ENCODE data around the gene CORO1C. TPM values are rescaled to one million over a fixed set of nuclear protein-coding genes. Genes with fewer than 3 reads are reported as not detected.
"Not testable (repeated sequence)": the region's sequence is repeated elsewhere in the genome, so short reads cannot be mapped to it uniquely, and the experiment has no call there.

Gene CORO1C
- total RNA-seq, 1 experiment from 2014 or later: 138 TPM

DNA sequence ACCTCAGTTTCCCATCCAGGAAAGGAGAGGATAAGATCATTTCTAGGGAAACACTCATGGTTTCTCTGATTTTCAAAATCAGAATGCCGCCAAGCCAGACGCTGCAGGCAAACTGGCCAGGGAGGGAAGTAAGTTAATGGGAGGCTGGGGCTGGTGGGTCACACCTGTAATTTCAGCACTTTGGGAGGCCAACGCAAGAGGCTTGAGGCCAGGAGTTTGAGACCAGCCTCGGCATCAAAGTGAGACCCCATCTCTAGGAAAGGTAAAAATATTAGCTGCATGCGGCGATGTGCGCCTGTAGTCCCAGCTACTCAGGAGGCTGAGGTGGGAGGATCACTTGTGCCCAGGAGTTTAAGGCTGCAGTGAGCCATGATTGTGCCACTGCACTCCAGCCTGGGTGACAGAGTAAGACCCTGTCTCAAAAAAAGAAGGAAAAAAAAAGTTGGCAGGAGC is 98.2 kb downstream of the CORO1C start:
- ChIA-PET POLR2A (no interaction called here), CTCF (no interaction called here), RAD21 (ENCODE audit: low non-redundant PET in 1 of 2, low total read pairs in 2 of 2, uncharacterized antibody in 2 of 2, unreplicated experiment in 2 of 2) (no interaction called here)
- Histone ChIP-seq H3K4me3 (replicated peaks in 1 of 2; ENCODE audit: low read depth in 1 of 2, low read length in 2 of 2) (no peak overlapping the region), H3K4me1 (ENCODE audit: control insufficient read depth in 1 of 2, insufficient read depth in 2 of 2, low read length in 2 of 2) (peaks cover 31 to 32% of the 10 kb centered on the region in 2 experiments), H3K9me3 (ENCODE audit: control insufficient read depth in 1 of 2, insufficient read depth in 1 of 2, low read depth in 1 of 2, low read length in 2 of 2) (no peaks in the 10 kb centered on the region), H3K9me2 (ENCODE audit: insufficient read depth) (no peaks in the 10 kb centered on the region), H3K27ac (ENCODE audit: low read depth, low read length) (no peak overlapping the region), H3K79me2 (ENCODE audit: insufficient read depth, low read length) (no peaks in the 10 kb centered on the region), H3K36me3 (ENCODE audit: control insufficient read depth in 1 of 2, insufficient read depth in 2 of 2, low read length in 2 of 2) (no peaks in the 10 kb centered on the region), H4K20me1 (ENCODE audit: insufficient read depth) (no peaks in the 10 kb centered on the region), H2AFZ (ENCODE audit: low read depth, low read length, poor library complexity, severe bottlenecking) (no peak overlapping the region), H3K27me3 (ENCODE audit: insufficient read depth, low read length) (no peaks in the 10 kb centered on the region), H3K4me2 (ENCODE audit: low read length) (no peak overlapping the region), H3K9ac (ENCODE audit: low read length) (no peak overlapping the region)
- ATAC-seq (no peak), DNase-seq (ENCODE audit: low read depth, low spot score) (no peak)
- BruUV-seq (replicated peaks): no TSS peak
- intact Hi-C loops (cut with micrococcal nuclease): no loop called here
- TF ChIP-seq JUND (IDR thresholded peaks at IDR 0.05): no peak
- TF ChIP-seq, protein P1, sequence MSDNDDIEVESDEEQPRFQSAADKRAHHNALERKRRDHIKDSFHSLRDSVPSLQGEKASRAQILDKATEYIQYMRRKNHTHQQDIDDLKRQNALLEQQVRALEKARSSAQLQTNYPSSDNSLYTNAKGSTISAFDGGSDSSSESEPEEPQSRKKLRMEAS (IDR thresholded peaks at IDR 0.05): no peak
- TF ChIP-seq TCF7L2 (IDR thresholded peaks at IDR 0.05; ENCODE audit: borderline replicate concordance, extremely low read depth, insufficient read depth, insufficient read length): no peak
- no peak for TF ChIP-seq YY1 (IDR thresholded peaks at IDR 0.05; ENCODE audit: extremely low read depth, insufficient replicate concordance, low read depth, low read length)
- TF ChIP-seq, protein P2, sequence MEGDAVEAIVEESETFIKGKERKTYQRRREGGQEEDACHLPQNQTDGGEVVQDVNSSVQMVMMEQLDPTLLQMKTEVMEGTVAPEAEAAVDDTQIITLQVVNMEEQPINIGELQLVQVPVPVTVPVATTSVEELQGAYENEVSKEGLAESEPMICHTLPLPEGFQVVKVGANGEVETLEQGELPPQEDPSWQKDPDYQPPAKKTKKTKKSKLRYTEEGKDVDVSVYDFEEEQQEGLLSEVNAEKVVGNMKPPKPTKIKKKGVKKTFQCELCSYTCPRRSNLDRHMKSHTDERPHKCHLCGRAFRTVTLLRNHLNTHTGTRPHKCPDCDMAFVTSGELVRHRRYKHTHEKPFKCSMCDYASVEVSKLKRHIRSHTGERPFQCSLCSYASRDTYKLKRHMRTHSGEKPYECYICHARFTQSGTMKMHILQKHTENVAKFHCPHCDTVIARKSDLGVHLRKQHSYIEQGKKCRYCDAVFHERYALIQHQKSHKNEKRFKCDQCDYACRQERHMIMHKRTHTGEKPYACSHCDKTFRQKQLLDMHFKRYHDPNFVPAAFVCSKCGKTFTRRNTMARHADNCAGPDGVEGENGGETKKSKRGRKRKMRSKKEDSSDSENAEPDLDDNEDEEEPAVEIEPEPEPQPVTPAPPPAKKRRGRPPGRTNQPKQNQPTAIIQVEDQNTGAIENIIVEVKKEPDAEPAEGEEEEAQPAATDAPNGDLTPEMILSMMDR (IDR thresholded peaks at IDR 0.05 in 2 of 3, conservative IDR thresholded peaks at IDR 0.05 in 1 of 3; ENCODE audit: borderline replicate concordance in 1 of 3, insufficient read depth in 1 of 3, low read depth in 2 of 3, low read length in 2 of 3): no peak
- no peak for TF ChIP-seq SRF (IDR thresholded peaks at IDR 0.05; ENCODE audit: low read depth)
- TF ChIP-seq POLR2A (IDR thresholded peaks at IDR 0.05; ENCODE audit: borderline replicate concordance, extremely low read depth, insufficient read depth, insufficient read length): no peak
- TF ChIP-seq ELF1 (IDR thresholded peaks at IDR 0.05; ENCODE audit: borderline replicate concordance, low read depth): no peak
- TF ChIP-seq EZH2 (IDR thresholded peaks at IDR 0.05): no peak
- TF ChIP-seq CEBPB (IDR thresholded peaks at IDR 0.05; ENCODE audit: low read depth): no peak
- no peak for TF ChIP-seq EZH2phosphoT487 (IDR thresholded peaks at IDR 0.05; ENCODE audit: borderline replicate concordance)
- TF ChIP-seq POLR2AphosphoS5 (IDR thresholded peaks at IDR 0.05; ENCODE audit: low read depth, low read length): no peak
- no peak for TF ChIP-seq EGR1 (IDR thresholded peaks at IDR 0.05; ENCODE audit: low read depth)
- no peak for TF ChIP-seq SP1 (IDR thresholded peaks at IDR 0.05; ENCODE audit: low read depth)

DNA sequence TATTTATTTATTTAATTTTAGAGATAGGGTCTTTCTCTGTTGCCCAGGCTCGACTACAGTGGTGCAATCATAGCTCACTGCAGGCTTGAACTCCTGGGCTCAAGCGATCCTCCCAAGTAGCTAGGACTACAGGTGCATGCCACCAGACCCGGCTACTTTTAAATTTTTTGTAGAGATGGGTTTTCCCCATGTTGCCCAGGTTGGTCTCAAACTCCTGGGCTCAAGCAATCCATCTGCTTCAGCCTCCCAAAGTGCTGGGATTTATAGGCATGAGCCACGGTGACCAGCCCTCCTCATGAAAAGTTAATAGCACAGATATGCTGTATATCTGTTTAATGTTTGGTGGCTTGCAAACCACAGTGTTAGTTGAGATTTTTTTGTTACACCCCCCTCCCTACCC is 100.1 kb downstream of the CORO1C start:
- intact Hi-C loops (cut with micrococcal nuclease); H3K4me3 ChIP-seq (replicated peaks in 1 of 2; ENCODE audit: low read depth in 1 of 2, low read length in 2 of 2); ATAC-seq; CTCF ChIA-PET; RAD21 ChIA-PET (ENCODE audit: low non-redundant PET in 1 of 2, low total read pairs in 2 of 2, uncharacterized antibody in 2 of 2, unreplicated experiment in 2 of 2); H3K27me3 ChIP-seq (ENCODE audit: insufficient read depth, low read length); H3K27ac ChIP-seq (ENCODE audit: low read depth, low read length); DNase-seq (ENCODE audit: low read depth, low spot score); H2AFZ ChIP-seq (ENCODE audit: low read depth, low read length, poor library complexity, severe bottlenecking); H3K4me2 ChIP-seq (ENCODE audit: low read length); BruUV-seq (replicated peaks); H4K20me1 ChIP-seq (ENCODE audit: insufficient read depth); H3K9ac ChIP-seq (ENCODE audit: low read length); H3K79me2 ChIP-seq (ENCODE audit: insufficient read depth, low read length); H3K9me3 ChIP-seq (ENCODE audit: control insufficient read depth in 1 of 2, insufficient read depth in 1 of 2, low read depth in 1 of 2, low read length in 2 of 2); H3K9me2 ChIP-seq (ENCODE audit: insufficient read depth); H3K36me3 ChIP-seq (ENCODE audit: control insufficient read depth in 1 of 2, insufficient read depth in 2 of 2, low read length in 2 of 2): not testable (repeated sequence)
- H3K4me1 ChIP-seq (ENCODE audit: control insufficient read depth in 1 of 2, insufficient read depth in 2 of 2, low read length in 2 of 2): peaks cover 33% of the 10 kb centered on the region in 2 experiments
- POLR2A ChIA-PET: interaction anchor here (0.6 kb wide), 1 partner anchor 12 kb away, joined by 3 read pairs; no protein-coding TSS in a partner anchor

Measured in HCT116 (cell line).